GM19238 (cell line): ENCODE results near the gene SNX5.

Source experiments
- DNase-seq: peaks from one replicate; pipeline ENCODE4 v3.0.0; 2011; ENCODE audit warnings: low spot score; ENCODE audit not compliant: insufficient read length

The SNX5 gene

GRCh38 chr20:17940224-17940971, 28.2 kb downstream of the SNX5 start:
- no peak for DNase-seq

GRCh38 chr20:17939622-17940223, 28.9 kb downstream of the SNX5 start:
- no peak for DNase-seq

GRCh38 chr20:17938871-17939619, 29.5 kb downstream of the SNX5 start:
- DNase-seq: peak; percentile 68

GRCh38 chr20:17936761-17937732, 31.5 kb downstream of the SNX5 start:
- DNase-seq: no peak

GRCh38 chr20:17936286-17936760, 32.3 kb downstream of the SNX5 start:
- no peak for DNase-seq

- DNase-seq: no peak
These were observed 32.8 kb downstream of the SNX5 start for GRCh38 chr20:17935761-17936160.

GRCh38 chr20:17935186-17935585, 33.4 kb downstream of the SNX5 start:
- no peak for DNase-seq

GRCh38 chr20:17934141-17934862, 34.3 kb downstream of the SNX5 start:
- DNase-seq: no peak

- DNase-seq: no peak
These were observed 34.9 kb downstream of the SNX5 start for GRCh38 chr20:17933711-17934110.

GRCh38 chr20:17933121-17933520, 35.5 kb downstream of the SNX5 start:
- no peak for DNase-seq

- DNase-seq: no peak
These were observed 36.2 kb downstream of the SNX5 start for GRCh38 chr20:17932396-17932795.

GRCh38 chr20:17931513-17931912, 37.1 kb downstream of the SNX5 start:
- no peak for DNase-seq

- no peak for DNase-seq
These were observed 39.8 kb downstream of the SNX5 start for GRCh38 chr20:17928633-17929311.

GRCh38 chr20:17928211-17928611, 40.4 kb downstream of the SNX5 start:
- DNase-seq: no peak

- DNase-seq: no peak
These were observed 42.7 kb downstream of the SNX5 start for GRCh38 chr20:17925940-17926300.

- DNase-seq: no peak
These were observed 43.3 kb downstream of the SNX5 start for GRCh38 chr20:17925141-17925939.

- no peak for DNase-seq
These were observed 46.8 kb downstream of the SNX5 start for GRCh38 chr20:17921774-17922173.

- no peak for DNase-seq
These were observed 49.4 kb downstream of the SNX5 start for GRCh38 chr20:17919149-17919548.
